HL-60 (cell line): Measurements from ENCODE around the gene SLC12A1.

Source experiments
- DNase-seq, 2 experiments: peaks; one replicate each; pipeline ENCODE4 v3.0.0-alpha.2; 2010 to 2020; ENCODE audit warnings: low read depth in 1 of 2, low spot score in 1 of 2
- H3K27ac ChIP-seq: fragments of 250-450 bp; sonication (Bioruptor Pico); replicated peaks from 2 replicates; pipeline ENCODE4 v1.5.1; 2020; ENCODE audit warnings: mild to moderate bottlenecking, moderate library complexity
- H3K27me3 ChIP-seq: fragments of 250-450 bp; sonication (Bioruptor Pico); 2 replicates; pipeline ENCODE4 v1.5.1; 2021; ENCODE audit warnings: mild to moderate bottlenecking, moderate library complexity; ENCODE audit not compliant: insufficient read depth, poor library complexity, severe bottlenecking
- H3K4me3 ChIP-seq: replicated peaks from 2 replicates; pipeline ENCODE4 v1.5.1; 2011; ENCODE audit warnings: mild to moderate bottlenecking, control low read depth, low read length; ENCODE audit not compliant: insufficient read depth
- CTCF ChIP-seq: IDR thresholded peaks from one replicate; pipeline ENCODE4 v1.5.1; 2011; ENCODE audit warnings: low read length, control low read depth, inconsistent platforms; ENCODE audit not compliant: insufficient read depth
- GABPA ChIP-seq: IDR thresholded peaks from 2 replicates; pipeline ENCODE4 v1.6.1; 2012; ENCODE audit warnings: low read depth
- POLR2AphosphoS5 ChIP-seq: IDR thresholded peaks from 2 replicates; pipeline ENCODE4 v1.6.1; 2012; ENCODE audit warnings: low read depth
- REST ChIP-seq: IDR thresholded peaks from 2 replicates; pipeline ENCODE4 v1.6.1; 2012; ENCODE audit warnings: low read depth; ENCODE audit not compliant: insufficient replicate concordance
- SPI1 ChIP-seq: IDR thresholded peaks from 2 replicates; pipeline ENCODE4 v1.6.1; 2012; ENCODE audit warnings: low read depth, mild to moderate bottlenecking, borderline replicate concordance
- long read RNA-seq: library from polyadenylated mRNA; unstranded; transcript quantifications from one replicate; pipeline ENCODE4 v2.0.0, GENCODE V29; 2020

Gene SLC12A1
- long read RNA-seq, result 0 reads

GRCh38 chr15:48205981-48206380 lies at the start of gene SLC12A1:
Gene SLC12A1, plus strand, starts transcription at chr15:48206302. Its CDS starts 1,418 bp downstream, at chr15:48207720.
- Histone ChIP-seq H3K27me3 (no peaks in the 10 kb centered on the region), H3K4me3 (no peak within 1 kb of the TSS), H3K27ac (no peak within 1 kb of the TSS)
- no peak for DNase-seq
- no peak for TF ChIP-seq CTCF

- TF ChIP-seq POLR2AphosphoS5 (no peak), SPI1 (no peak), GABPA (no peak)
- DNase-seq, result no peak
These were observed 37.5 kb upstream of the SLC12A1 start for GRCh38 chr15:48168616-48169015.

GRCh38 chr15:48170981-48171380 lies 35.1 kb upstream of the SLC12A1 start:
- DNase-seq, result no peak
- Histone ChIP-seq H3K4me3 (no peak overlapping the region), H3K27me3 (peaks cover 18% of the 10 kb centered on the region), H3K27ac (no peak overlapping the region)
- TF ChIP-seq GABPA (no peak), SPI1 (no peak), CTCF (no peak)

More at GRCh38 chr15:48168616-48169015, 37.5 kb upstream of the SLC12A1 start:
- Histone ChIP-seq H3K4me3 (no peak overlapping the region), H3K27ac (no peak overlapping the region), H3K27me3 (peaks cover 9% of the 10 kb centered on the region)

- H3K27me3 ChIP-seq, result peaks cover 25% of the 10 kb centered on the region
- H3K27ac ChIP-seq, result no peak overlapping the region
- H3K4me3 ChIP-seq, result no peak overlapping the region
- no peak for DNase-seq
- TF ChIP-seq GABPA, result no peak
- no peak for TF ChIP-seq REST
- TF ChIP-seq POLR2AphosphoS5, result no peak
- no peak for TF ChIP-seq SPI1
- no peak for TF ChIP-seq CTCF
These were observed 31.0 kb upstream of the SLC12A1 start for GRCh38 chr15:48175126-48175525.

GRCh38 chr15:48176112-48176511 lies 30.0 kb upstream of the SLC12A1 start:
- TF ChIP-seq SPI1 (no peak), GABPA (no peak), CTCF (no peak), REST (no peak), POLR2AphosphoS5 (no peak)
- H3K27me3 ChIP-seq, result peaks cover 25% of the 10 kb centered on the region
- no peak overlapping the region for H3K27ac ChIP-seq
- no peak overlapping the region for H3K4me3 ChIP-seq
- no peak for DNase-seq
